Natural killer cell (primary cell): Measurements from ENCODE around the gene FER. TPM values are rescaled to one million over a fixed set of nuclear protein-coding genes. Genes with fewer than 3 reads are reported as not detected.
"Not testable (repeated sequence)": the region's sequence is repeated elsewhere in the genome, so short reads cannot be mapped to it uniquely, and the experiment has no call there.

Experiments
- ATAC-seq, 3 donors: fragments of 150-1000 bp in 2 of 3; fragments of 200-7000 bp in 1 of 3; cut with Tn5 transposase; 1 replicate in 1 of 3; 2 replicates in 2 of 3; pipeline ENCODE4 v1.10.0; 2021; ENCODE audit warnings: mild to moderate bottlenecking in 2 of 3, moderate library complexity in 2 of 3
- DNase-seq, 2 donors: peaks; one replicate each; pipeline versions ENCODE4 v3.0.0 to v3.0.0-alpha.2; 2013 to 2021; ENCODE audit warnings: mixed read lengths in 1 of 2
- H3K27ac ChIP-seq: one replicate; pipeline ENCODE4 v1.5.1; 2013; ENCODE audit warnings: mild to moderate bottlenecking, low read length
- H3K27me3 ChIP-seq: one replicate; pipeline ENCODE4 v1.6.1; 2013; ENCODE audit warnings: low read length; ENCODE audit not compliant: control insufficient read depth, insufficient read depth
- H3K36me3 ChIP-seq: one replicate; pipeline ENCODE4 v1.6.1; 2013; ENCODE audit warnings: low read length; ENCODE audit not compliant: control insufficient read depth, insufficient read depth
- H3K4me1 ChIP-seq: one replicate; pipeline ENCODE4 v1.6.1; 2013; ENCODE audit warnings: low read length; ENCODE audit not compliant: control insufficient read depth, insufficient read depth
- H3K4me3 ChIP-seq: one replicate; pipeline ENCODE4 v1.5.1; 2013; ENCODE audit warnings: low read length
- H3K9me3 ChIP-seq: one replicate; pipeline ENCODE4 v1.6.1; 2013; ENCODE audit warnings: low read length; ENCODE audit not compliant: control insufficient read depth, insufficient read depth
- H3K27ac Mint-ChIP-seq, 2 donors: one replicate each; pipeline ENCODE4 v1.8.0; 2022; ENCODE audit warnings: mild to moderate bottlenecking in 2 of 2, mixed read lengths in 2 of 2, moderate library complexity in 1 of 2
- H3K27me3 Mint-ChIP-seq, 2 donors: one replicate each; pipeline ENCODE4 v1.8.0; 2022; ENCODE audit warnings: low read depth in 2 of 2, mixed read lengths in 2 of 2
- H3K36me3 Mint-ChIP-seq: one replicate; pipeline ENCODE4 v1.8.0; 2022; ENCODE audit warnings: mixed read lengths
- H3K4me1 Mint-ChIP-seq, 2 donors: one replicate each; pipeline ENCODE4 v1.8.0; 2022; ENCODE audit warnings: mixed read lengths in 2 of 2
- H3K4me3 Mint-ChIP-seq: one replicate; pipeline ENCODE4 v1.8.0; 2022; ENCODE audit warnings: mild to moderate bottlenecking, moderate library complexity, mixed read lengths
- H3K9me3 Mint-ChIP-seq, 2 donors: one replicate each; pipeline ENCODE4 v1.8.0; 2022; ENCODE audit warnings: mixed read lengths in 2 of 2
- CTCF ChIP-seq: fragments of 200-600 bp; IDR thresholded peaks from one replicate; pipeline ENCODE4 v1.8.0; 2022; ENCODE audit warnings: antibody characterized with exemption
- WGBS: methylation state at CpG from one replicate; pipeline ENCODE4 v1.1.7; 2013; ENCODE audit warnings: missing lambda C conversion rate; ENCODE audit not compliant: insufficient coverage; 5-methylcytosine and 5-hydroxymethylcytosine counted together
- intact Hi-C: fragments of 100-400 bp; cut with micrococcal nuclease; formaldehyde crosslinking; loops from one replicate; pipeline ENCODE4 v1.14.2; 2022
- total RNA-seq, 4 donors: library from RNA; stranded (reverse); fragments of 120-200 nt in 1 of 4; gene quantifications; one replicate each; pipeline versions ENCODE4 v1.2.3 to v1.2.4, GENCODE V29; 2013 to 2022

The FER gene
- total RNA-seq, 3 donors from 2014 or later (not counting 1 experiment from before 2014, with no cell fraction given): 17.3 to 25.2 (median 19.4) TPM

- Mint-ChIP-seq H3K4me3 (no peak overlapping the region), H3K27ac (no peak overlapping the region), H3K27me3 (no peaks in the 10 kb centered on the region), H3K36me3 (peaks cover 3% of the 10 kb centered on the region), H3K4me1 (peaks cover 8 to 13% of the 10 kb centered on the region in 2 donors), H3K9me3 (peaks cover 0 to under 1% of the 10 kb centered on the region in 2 donors)
- no peak for TF ChIP-seq CTCF
- WGBS: 83% methylated on average over 1 of the region's 1 CpG
- intact Hi-C loops: no loop called here
- H3K4me3 ChIP-seq: no peak overlapping the region
- no peak for DNase-seq
- H3K9me3 ChIP-seq: no peaks in the 10 kb centered on the region
- no peaks in the 10 kb centered on the region for H3K36me3 ChIP-seq
- no peak overlapping the region for H3K27ac ChIP-seq
- no peak for ATAC-seq
- no peaks in the 10 kb centered on the region for H3K27me3 ChIP-seq
- no peaks in the 10 kb centered on the region for H3K4me1 ChIP-seq
Observed at GRCh38 chr5:108827131-108827530, 79.4 kb downstream of the FER start.

GRCh38 chr5:108830705-108831276 lies 83.1 kb downstream of the FER start:
- intact Hi-C loops: no loop called here
- Mint-ChIP-seq H3K4me1 (peaks cover 0 to 6% of the 10 kb centered on the region in 2 donors), H3K9me3 (no peaks in the 10 kb centered on the region), H3K36me3 (no peaks in the 10 kb centered on the region), H3K27me3 (no peaks in the 10 kb centered on the region), H3K27ac (no peak overlapping the region), H3K4me3 (no peak overlapping the region)
- DNase-seq: no peak
- Histone ChIP-seq H3K27ac (no peak overlapping the region), H3K36me3 (no peaks in the 10 kb centered on the region), H3K4me1 (no peaks in the 10 kb centered on the region), H3K27me3 (no peaks in the 10 kb centered on the region), H3K9me3 (no peaks in the 10 kb centered on the region), H3K4me3 (no peak overlapping the region)
- ATAC-seq: no peak
- TF ChIP-seq CTCF: no peak
- WGBS: 96% methylated on average over 2 of the region's 3 CpGs

DNA sequence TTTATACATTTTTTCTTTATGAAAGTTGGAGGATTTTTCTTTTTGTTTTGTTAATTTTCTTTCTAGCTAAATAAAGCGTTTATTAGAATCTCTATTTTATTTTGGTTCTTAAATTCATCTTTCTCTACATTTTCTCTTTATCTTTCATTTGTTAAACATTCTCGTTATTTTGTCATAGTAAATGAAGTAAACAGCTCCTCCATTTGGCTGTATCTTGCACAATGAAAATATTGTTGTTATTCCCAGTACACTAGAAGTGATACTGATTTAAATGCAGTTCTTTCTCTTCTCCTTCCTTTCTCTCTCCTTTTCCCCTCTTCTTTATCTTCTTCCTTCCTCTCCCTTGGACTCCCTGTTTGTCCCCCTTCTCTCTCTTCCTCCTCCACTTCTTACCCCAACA lies 88.8 kb downstream of the FER start:
- no peak overlapping the region for H3K27ac Mint-ChIP-seq
- intact Hi-C loops: no loop called here
- DNase-seq (no peak), ATAC-seq (no peak)
- Histone ChIP-seq H3K27ac (no peak overlapping the region), H3K4me1 (no peaks in the 10 kb centered on the region), H3K9me3 (no peaks in the 10 kb centered on the region), H3K36me3 (no peaks in the 10 kb centered on the region), H3K27me3 (no peaks in the 10 kb centered on the region), H3K4me3 (no peak overlapping the region)
- no peak for TF ChIP-seq CTCF
- WGBS: no CpG with 5 or more reads among the region's 2 CpGs
- H3K27me3 Mint-ChIP-seq: no peaks in the 10 kb centered on the region
- H3K4me3 Mint-ChIP-seq: no peak overlapping the region
- H3K4me1 Mint-ChIP-seq: no peaks in the 10 kb centered on the region
- H3K9me3 Mint-ChIP-seq: no peaks in the 10 kb centered on the region
- H3K36me3 Mint-ChIP-seq: no peaks in the 10 kb centered on the region

GRCh38 chr5:108842260-108842941 lies 94.7 kb downstream of the FER start:
- DNase-seq, H3K27ac Mint-ChIP-seq, ATAC-seq, H3K4me3 ChIP-seq, intact Hi-C loops, H3K27me3 Mint-ChIP-seq, H3K36me3 ChIP-seq, H3K4me3 Mint-ChIP-seq, H3K4me1 ChIP-seq, H3K9me3 Mint-ChIP-seq, H3K27ac ChIP-seq, H3K9me3 ChIP-seq, H3K4me1 Mint-ChIP-seq, H3K27me3 ChIP-seq: not testable (repeated sequence)
- WGBS: no CpG with 5 or more reads among the region's 3 CpGs
- peaks cover 10% of the 10 kb centered on the region for H3K36me3 Mint-ChIP-seq

GRCh38 chr5:108851129-108851528 lies 103.4 kb downstream of the FER start:
- H3K4me1 Mint-ChIP-seq, H3K9me3 Mint-ChIP-seq, H3K4me3 Mint-ChIP-seq, H3K36me3 ChIP-seq, H3K4me3 ChIP-seq, H3K9me3 ChIP-seq, H3K27me3 ChIP-seq, H3K4me1 ChIP-seq, H3K27ac Mint-ChIP-seq, ATAC-seq, H3K36me3 Mint-ChIP-seq, H3K27ac ChIP-seq, H3K27me3 Mint-ChIP-seq, DNase-seq: not testable (repeated sequence)
- WGBS: 88% methylated on average over 4 of the region's 4 CpGs
- intact Hi-C loops: loop anchor here (10.0 kb wide), 1 partner anchor 1224 kb away; no protein-coding TSS in a partner anchor
